GM12892 (cell line): Measurements from ENCODE around the gene MIP.

ENCODE experiments used
- POLR2A ChIP-seq: IDR thresholded peaks from 2 replicates; pipeline ENCODE4 v1.6.1; 2011; ENCODE audit warnings: low read depth, low read length, control low read depth
- POLR2AphosphoS5 ChIP-seq: IDR thresholded peaks from 2 replicates; pipeline ENCODE4 v1.6.1; 2011; ENCODE audit warnings: low read depth, low read length, control low read depth

- no peak for TF ChIP-seq POLR2A
- no peak for TF ChIP-seq POLR2AphosphoS5
Observed at GRCh38 chr12:56410768-56411167, 43.7 kb downstream of the MIP start.
